ENCODE results near the gene SPINT2. TPM values are rescaled to one million over a fixed set of nuclear protein-coding genes. Genes with fewer than 3 reads are reported as not detected.

The SPINT2 gene
- total RNA-seq, 4 donors from 2014 or later, result 396 to 1,376 (median 946) TPM

DNA sequence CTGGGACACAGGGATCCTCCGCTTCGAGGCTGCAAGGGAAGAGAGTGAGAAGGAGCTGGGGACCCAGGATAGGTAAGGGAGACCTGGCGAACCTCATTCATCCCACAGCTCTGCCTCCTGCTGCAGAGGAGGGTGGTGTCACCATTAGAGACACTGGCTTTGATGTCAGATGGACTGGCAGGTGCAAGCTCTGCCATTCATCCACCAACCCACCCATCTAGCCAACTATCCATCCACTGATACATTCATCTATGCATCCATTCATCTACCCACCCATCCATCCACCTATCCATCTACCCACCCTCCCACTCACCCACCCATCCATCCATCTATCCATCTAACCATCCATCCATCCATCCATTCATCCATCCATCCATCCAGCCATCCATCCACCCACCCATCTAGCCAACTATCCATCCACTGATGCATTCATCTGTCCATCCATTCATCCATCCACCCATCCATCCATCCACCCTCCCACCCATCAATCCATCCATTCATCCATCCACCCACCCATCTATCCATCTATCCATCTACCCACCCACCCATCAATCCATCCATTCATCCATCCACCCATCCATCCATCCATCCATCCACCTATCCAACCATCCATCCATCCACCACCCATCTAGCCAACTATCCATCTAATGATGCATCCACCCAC, 45.4 kb downstream of the SPINT2 start:
- Histone ChIP-seq H3K27ac (no peak overlapping the region), H3K27me3 (no peaks in the 10 kb centered on the region), H3K36me3 (peaks cover 0 to 3% (median 0%) of the 10 kb centered on the region in 4 donors), H3K4me1 (peaks cover 0 to 8% (median 4%) of the 10 kb centered on the region in 4 donors), H3K4me3 (no peak overlapping the region), H3K9me3 (no peaks in the 10 kb centered on the region)
- 85% methylated on average over 3 of the region's 3 CpGs; no CpG with 5 or more reads in 1 of the 2 donors for WGBS, 2 donors (ENCODE audit: low coverage in 1 of 2)
- intact Hi-C loops (cut with DNase I; ENCODE audit: low total_unique reads) (no loop called here), in situ Hi-C loops (cut with MboI; ENCODE audit: low pct_ligation_motif_present in 1 of 4, low pct_unique_long_range_greater_than_20kb in 1 of 4, low sequenced_read_pairs in 3 of 4) (no loop called here)
- DNase-seq, result no peak
- no peak for TF ChIP-seq EP300 (IDR thresholded peaks at IDR 0.05; ENCODE audit: low read depth)
- TF ChIP-seq POLR2A (IDR thresholded peaks at IDR 0.05), result no peak
- no peak for TF ChIP-seq POLR2AphosphoS5 (IDR thresholded peaks at IDR 0.05)
- TF ChIP-seq, protein P1, sequence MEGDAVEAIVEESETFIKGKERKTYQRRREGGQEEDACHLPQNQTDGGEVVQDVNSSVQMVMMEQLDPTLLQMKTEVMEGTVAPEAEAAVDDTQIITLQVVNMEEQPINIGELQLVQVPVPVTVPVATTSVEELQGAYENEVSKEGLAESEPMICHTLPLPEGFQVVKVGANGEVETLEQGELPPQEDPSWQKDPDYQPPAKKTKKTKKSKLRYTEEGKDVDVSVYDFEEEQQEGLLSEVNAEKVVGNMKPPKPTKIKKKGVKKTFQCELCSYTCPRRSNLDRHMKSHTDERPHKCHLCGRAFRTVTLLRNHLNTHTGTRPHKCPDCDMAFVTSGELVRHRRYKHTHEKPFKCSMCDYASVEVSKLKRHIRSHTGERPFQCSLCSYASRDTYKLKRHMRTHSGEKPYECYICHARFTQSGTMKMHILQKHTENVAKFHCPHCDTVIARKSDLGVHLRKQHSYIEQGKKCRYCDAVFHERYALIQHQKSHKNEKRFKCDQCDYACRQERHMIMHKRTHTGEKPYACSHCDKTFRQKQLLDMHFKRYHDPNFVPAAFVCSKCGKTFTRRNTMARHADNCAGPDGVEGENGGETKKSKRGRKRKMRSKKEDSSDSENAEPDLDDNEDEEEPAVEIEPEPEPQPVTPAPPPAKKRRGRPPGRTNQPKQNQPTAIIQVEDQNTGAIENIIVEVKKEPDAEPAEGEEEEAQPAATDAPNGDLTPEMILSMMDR (IDR thresholded peaks at IDR 0.05), result no peak

DNA sequence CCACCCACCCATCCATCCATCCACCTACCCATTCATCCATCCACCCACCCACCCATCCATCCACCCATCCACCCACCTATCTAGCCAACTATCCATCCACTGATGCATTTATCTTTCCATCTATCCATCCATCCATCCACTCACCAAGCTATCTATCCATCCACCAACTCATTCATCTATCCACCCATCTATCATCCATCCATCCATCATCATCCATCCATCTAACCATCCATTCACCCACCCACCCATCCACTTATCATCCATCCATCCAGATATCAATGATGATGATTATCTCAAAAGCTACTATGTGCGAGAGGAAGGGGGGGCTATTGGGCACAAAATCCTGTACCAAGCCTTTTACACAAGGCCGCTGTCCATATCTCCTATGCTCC, 45.9 kb downstream of the SPINT2 start:
- Histone ChIP-seq H3K9me3 (no peaks in the 10 kb centered on the region), H3K4me3 (no peak overlapping the region), H3K36me3 (peaks cover 0 to 3% (median 0%) of the 10 kb centered on the region in 4 donors), H3K27me3 (no peaks in the 10 kb centered on the region), H3K4me1 (peaks cover 0 to 12% (median 5%) of the 10 kb centered on the region in 4 donors), H3K27ac (no peak overlapping the region)
- 66% methylated on average over 2 of the region's 2 CpGs; no CpG with 5 or more reads in 1 of the 2 donors for WGBS, 2 donors (ENCODE audit: low coverage in 1 of 2)
- in situ Hi-C loops (cut with MboI; ENCODE audit: low pct_ligation_motif_present in 1 of 4, low pct_unique_long_range_greater_than_20kb in 1 of 4, low sequenced_read_pairs in 3 of 4) (no loop called here), intact Hi-C loops (cut with DNase I; ENCODE audit: low total_unique reads) (no loop called here)
- TF ChIP-seq POLR2AphosphoS5 (IDR thresholded peaks at IDR 0.05) (no peak), EP300 (IDR thresholded peaks at IDR 0.05; ENCODE audit: low read depth) (no peak), POLR2A (IDR thresholded peaks at IDR 0.05) (no peak)
- TF ChIP-seq, protein P1 (IDR thresholded peaks at IDR 0.05), result no peak
- no peak for DNase-seq

DNA sequence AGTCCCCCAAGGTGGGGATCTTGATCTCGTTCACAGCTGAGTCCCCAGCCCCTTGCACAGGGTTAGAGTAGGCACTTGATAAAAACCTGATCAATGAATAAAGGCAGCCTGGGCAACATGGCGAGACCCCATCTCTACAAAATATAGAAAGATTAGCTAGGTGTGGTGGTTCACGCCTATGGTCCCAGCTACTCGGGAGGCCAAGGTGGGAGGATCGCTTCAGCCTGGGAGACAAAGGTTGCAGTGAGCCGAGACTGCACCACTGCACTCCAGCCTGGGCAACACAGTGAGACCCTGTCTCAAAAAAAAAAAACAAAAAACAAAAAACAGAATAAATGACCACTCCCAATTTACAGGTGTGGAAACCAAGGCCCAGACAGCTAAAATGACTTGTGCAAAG, 46.6 kb downstream of the SPINT2 start:
- TF ChIP-seq, protein P1 (IDR thresholded peaks at IDR 0.05), result no peak
- no peak for TF ChIP-seq POLR2A (IDR thresholded peaks at IDR 0.05)
- TF ChIP-seq EP300 (IDR thresholded peaks at IDR 0.05; ENCODE audit: low read depth), result no peak
- no peak for TF ChIP-seq POLR2AphosphoS5 (IDR thresholded peaks at IDR 0.05)
- Histone ChIP-seq H3K9me3 (no peaks in the 10 kb centered on the region), H3K4me1 (peaks cover 0 to 9% (median 5%) of the 10 kb centered on the region in 4 donors), H3K36me3 (peaks cover 0 to 3% (median 0%) of the 10 kb centered on the region in 4 donors), H3K27ac (no peak overlapping the region), H3K27me3 (no peaks in the 10 kb centered on the region), H3K4me3 (no peak overlapping the region)
- WGBS, 2 donors (ENCODE audit: low coverage in 1 of 2), result 96 to 100% methylated on average over 4 to 6 of the region's 6 CpGs
- DNase-seq, result no peak
- in situ Hi-C loops (cut with MboI; ENCODE audit: low pct_ligation_motif_present in 1 of 4, low pct_unique_long_range_greater_than_20kb in 1 of 4, low sequenced_read_pairs in 3 of 4), result no loop called here
- intact Hi-C loops (cut with DNase I; ENCODE audit: low total_unique reads), result no loop called here

DNA sequence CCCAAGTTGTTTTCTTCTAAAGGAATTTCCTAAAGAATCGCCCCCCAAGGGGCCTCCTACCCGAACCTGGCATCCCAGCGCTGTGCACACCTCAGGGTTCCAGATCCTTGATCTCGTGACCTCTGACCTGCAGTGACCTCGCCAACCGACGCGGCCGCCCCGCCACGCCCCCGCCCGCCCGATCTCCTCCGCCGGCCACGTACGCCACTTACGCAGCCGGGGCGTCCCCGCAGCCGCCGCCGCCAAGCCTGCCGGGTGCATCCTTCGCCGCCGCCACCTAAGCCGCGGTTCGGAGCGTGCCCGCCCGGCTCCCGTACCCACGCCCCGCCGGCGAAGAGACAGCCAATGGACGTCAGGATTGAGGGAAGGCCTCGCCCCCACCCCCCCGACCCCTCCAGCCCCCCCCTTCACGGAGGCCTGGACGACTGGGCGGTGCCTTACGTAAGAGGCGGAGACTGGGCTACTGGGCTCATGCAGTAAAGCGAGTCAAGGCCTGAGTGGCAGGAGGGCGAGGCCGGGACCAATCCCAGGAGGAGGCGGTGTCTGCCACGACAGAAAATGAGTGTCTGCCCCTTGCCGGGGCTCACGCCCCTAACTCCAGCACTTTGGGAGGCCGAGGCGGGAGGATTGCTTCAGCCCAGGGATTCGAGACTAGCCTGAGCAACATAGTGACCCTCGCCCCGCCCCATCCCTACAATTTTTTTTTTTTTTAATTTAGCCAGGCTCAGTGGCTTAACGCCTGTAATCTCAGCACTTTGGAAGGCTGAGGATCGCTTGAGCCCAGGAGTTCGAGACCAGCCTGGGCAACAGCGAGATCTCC, 51.5 kb downstream of the SPINT2 start, which contains the start of gene YIF1B:
YIF1B (minus strand) TSS at position 291 of the 820 bp plus-strand sequence; CDS start at position 261, 30 bp downstream.
- H3K36me3 ChIP-seq, result no peaks in the 10 kb centered on the region
- peaks cover 9 to 40% (median 24%) of the 10 kb centered on the region in 4 donors for H3K4me1 ChIP-seq
- H3K27me3 ChIP-seq, result no peaks in the 10 kb centered on the region
- in situ Hi-C loops (cut with MboI; ENCODE audit: low pct_ligation_motif_present in 1 of 4, low pct_unique_long_range_greater_than_20kb in 1 of 4, low sequenced_read_pairs in 3 of 4), result no loop called here
- WGBS, 2 donors (ENCODE audit: low coverage in 1 of 2), result 2 to 3% methylated on average over 6 to 40 of the region's 64 CpGs
- peak within 1 kb of the TSS; percentile 80 to 91 (median 86) for H3K27ac ChIP-seq
- H3K9me3 ChIP-seq, result no peaks in the 10 kb centered on the region
- DNase-seq, result peak; percentile 97
- peak within 1 kb of the TSS; percentile 34 to 61 (median 47) for H3K4me3 ChIP-seq
- peak; percentile 7 for TF ChIP-seq EP300 (IDR thresholded peaks at IDR 0.05; ENCODE audit: low read depth)
- TF ChIP-seq POLR2A (IDR thresholded peaks at IDR 0.05), result peak; percentile 64
- TF ChIP-seq, protein P1 (IDR thresholded peaks at IDR 0.05), result peak in 1 of 5 experiments; percentile 26
- peak; percentile 58 to 69 (median 66) for TF ChIP-seq POLR2AphosphoS5 (IDR thresholded peaks at IDR 0.05)
- intact Hi-C loops (cut with DNase I; ENCODE audit: low total_unique reads), result no loop called here
